ENCODE results near the gene SNX8.

Gene SNX8

GRCh38 chr7:2242541-2243429 is 71.5 kb downstream of the SNX8 start:
- peak; percentile 22 for DNase-seq

DNA sequence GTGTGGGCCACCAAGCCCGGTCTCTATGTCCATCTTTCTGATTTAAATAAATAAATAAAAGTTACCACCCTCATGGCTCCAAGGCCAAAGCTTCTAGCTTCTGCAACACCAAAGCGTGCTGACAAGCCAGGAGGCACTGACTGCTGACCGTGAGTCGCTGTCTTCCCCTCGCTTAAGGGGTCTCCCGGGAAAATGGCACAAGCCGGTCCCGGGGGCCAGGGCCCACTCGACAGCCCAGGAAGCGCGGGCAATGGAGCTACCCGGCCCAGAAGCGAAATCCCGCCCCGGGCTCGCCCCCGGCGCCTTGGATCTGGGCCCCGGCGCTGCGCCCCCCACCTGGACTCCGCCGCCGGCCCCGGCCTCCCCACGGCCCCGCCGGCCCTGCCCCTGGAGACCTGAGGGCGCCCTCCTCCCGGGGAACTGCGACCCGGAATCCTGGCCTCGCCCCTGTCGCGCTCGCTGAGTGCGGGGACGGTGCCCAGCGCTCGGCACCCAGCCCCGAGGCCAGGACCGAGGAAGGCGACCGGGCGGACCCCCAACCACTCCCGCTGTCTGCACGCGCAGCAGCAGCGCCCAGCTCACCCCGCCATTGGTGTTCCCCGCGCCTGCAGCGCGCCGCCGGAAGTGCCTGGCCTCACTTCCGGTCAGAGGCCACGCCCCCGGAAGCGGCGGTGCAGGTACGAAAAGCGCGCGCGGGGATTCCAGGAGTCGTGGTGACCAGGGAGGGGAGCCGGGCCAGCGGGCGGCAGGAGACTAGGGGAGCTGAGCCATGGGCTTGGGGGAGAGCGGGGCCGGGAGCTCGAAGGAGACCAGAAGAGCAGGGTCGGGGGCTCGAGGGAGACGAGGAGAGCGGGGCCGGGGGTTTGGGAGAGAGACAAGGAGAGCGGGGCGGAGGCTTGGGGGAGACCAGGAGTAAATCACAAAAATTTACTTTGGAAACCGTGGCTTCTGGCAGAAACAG is 72.4 kb downstream of the SNX8 start, which contains the start of the genes MRM2 and NUDT1:
Gene MRM2 (minus strand): TSS at position 626 of the 961 bp plus-strand sequence. CDS start 36 bp downstream, at position 590.
Gene NUDT1 (plus strand): TSS at position 647 of the 961 bp plus-strand sequence. CDS start 2,349 bp downstream, outside the sequence.
- DNase-seq: peak; percentile 75

- no peak for DNase-seq
Observed at GRCh38 chr7:2239242-2239641, 75.0 kb downstream of the SNX8 start.

GRCh38 chr7:2237109-2237602 is 77.1 kb downstream of the SNX8 start:
- DNase-seq: no peak

GRCh38 chr7:2233926-2234325 is 80.3 kb downstream of the SNX8 start:
- DNase-seq: no peak

DNA sequence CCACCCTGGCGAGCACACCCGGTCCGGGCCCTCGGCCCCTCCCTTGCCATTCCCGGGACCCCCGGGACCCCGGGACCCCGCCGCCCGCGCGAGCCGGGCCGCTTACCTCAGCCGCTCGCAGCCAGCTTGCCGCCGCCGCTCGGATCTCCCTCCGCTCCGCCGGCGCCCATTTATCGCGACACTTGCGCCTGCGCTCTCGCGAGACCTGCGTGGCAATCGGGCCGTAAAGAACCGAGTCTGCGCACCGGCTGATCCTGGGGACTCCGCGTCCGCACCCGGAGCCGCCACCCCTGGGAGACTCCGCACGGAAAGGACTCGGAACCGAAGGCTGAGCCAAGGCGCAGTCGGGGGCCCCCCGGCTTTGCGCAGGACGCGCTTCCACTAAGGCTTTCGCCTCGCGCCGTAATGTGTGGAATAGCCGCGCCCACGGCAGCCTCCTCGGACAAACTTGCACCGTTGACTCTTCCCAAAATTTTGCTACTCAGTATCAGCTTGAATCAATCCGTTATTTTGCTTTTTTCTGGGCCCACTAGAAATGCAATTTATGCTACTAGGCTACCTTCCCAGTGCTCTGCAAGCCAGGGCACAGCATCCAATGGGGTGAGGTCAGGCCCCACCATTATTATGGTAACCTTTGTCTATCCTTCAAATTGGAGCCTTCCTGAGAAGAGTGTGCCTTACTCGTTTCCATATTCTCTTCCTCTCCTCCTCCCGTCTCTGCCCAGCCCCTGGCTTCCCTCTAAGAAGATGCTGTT is 81.3 kb downstream of the SNX8 start, which contains the start of gene MAD1L1:
Gene MAD1L1 (minus strand): TSS at position 180 of the 755 bp plus-strand sequence. CDS start 2,812 bp downstream, outside the sequence.
- peak; percentile 84 for DNase-seq

DNA sequence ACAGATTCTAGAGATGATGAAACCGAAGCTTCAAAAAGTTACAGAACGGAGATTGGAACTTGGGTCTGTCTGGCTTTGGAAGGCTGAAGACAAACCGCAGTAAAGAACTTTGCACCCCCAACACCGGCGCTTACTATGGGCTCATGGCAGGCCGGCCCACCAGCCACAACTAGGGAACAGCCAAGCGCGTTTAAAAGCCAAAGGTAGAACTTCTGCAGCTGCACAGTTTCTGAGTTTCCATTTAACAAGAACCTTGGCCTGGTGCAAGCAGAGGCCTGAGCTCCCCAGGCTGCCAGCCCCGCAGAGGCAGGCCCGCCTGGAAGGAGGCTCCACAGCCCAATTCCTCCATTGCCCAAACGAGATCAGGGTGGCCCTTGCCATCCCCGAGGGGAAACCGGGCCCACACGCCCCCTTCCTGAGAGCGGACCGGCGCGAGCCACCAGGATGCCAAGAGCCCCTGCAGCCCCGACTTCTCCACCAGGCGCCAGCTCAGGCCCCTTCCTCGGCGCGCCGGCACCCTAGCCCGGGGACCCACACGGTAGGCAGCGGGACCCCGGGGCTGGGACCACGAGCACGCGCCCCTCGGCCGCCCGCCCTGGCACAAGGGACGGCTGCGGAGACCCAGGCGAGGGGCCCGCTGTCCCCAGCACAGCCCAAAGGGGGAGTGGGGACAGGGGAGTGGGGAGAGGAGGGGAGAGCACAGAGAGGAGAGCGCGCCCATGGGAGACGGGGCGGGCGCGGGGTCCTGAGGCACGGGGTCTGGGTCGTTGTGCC is 82.1 kb downstream of the SNX8 start:
- peak; percentile 25 for DNase-seq

DNA sequence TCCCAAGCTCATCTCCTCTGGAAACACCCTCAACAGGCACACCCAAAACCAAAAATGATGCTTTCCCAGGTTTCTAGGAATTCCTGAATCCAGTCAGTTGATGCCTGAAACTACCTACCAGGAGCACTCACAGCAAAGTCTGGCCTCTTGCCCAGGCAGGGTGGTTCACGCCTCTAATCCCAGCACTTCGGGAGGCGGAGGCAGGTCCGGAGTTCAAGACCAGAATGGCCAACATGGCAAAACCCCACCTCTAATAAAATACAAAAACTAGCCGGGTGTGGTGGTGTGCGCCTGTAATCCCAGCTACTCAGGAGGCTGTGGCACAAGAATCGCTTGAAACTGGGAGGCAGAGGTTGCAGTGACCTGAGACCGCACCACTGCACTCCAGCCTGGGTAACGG is 83.4 kb downstream of the SNX8 start:
- no peak for DNase-seq

GRCh38 chr7:2230226-2230625 is 84.0 kb downstream of the SNX8 start:
- DNase-seq: no peak

GRCh38 chr7:2229467-2229866 is 84.8 kb downstream of the SNX8 start:
- DNase-seq: no peak

- no peak for DNase-seq
Observed at GRCh38 chr7:2228921-2229320, 85.3 kb downstream of the SNX8 start.

- DNase-seq: no peak
Observed at GRCh38 chr7:2227699-2228098, 86.5 kb downstream of the SNX8 start.

- no peak for DNase-seq
Observed at GRCh38 chr7:2225830-2226229, 88.4 kb downstream of the SNX8 start.

DNA sequence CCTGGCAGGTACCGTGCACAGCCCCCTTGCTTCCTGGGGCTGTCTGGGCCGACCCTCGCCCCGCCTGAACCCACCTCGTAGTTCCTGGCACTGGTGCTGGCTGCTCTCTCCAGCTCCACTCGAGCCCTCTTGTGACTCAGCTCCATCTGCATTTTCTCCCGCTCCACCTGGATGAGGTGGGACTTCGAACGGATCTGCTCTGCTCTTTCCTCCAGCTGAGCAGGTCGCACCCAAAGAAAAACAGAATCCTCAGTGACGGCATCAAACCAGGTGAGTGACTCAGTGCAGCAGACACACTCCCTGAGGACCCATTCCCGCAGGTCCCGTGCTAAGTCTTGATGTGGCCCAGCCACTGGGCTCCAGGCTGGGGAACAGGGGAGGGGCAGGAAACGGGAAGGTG is 88.9 kb downstream of the SNX8 start:
- DNase-seq: no peak

- no peak for DNase-seq
Observed at GRCh38 chr7:2224934-2225333, 89.3 kb downstream of the SNX8 start.

DNA sequence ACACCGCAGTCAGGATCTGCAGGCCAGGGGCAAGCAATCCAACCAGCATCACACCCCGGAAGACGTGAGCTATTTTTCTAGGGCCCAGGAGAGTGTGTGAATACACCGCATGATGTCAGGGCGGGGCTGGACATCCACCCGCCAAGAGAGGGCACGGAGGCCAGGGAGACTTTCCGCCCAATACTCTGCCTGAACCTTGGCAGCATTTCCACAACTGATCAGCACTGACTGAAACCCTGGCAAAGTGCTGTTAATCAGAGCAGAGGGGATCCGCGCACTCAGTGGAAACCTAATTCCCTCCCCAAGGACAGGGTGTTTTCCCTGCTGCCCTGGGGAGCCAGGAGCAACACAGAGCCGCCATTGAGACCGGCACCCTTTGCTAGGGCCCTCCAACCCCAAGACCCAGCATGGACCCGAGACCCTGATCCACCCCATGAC is 89.7 kb downstream of the SNX8 start:
- no peak for DNase-seq

DNA sequence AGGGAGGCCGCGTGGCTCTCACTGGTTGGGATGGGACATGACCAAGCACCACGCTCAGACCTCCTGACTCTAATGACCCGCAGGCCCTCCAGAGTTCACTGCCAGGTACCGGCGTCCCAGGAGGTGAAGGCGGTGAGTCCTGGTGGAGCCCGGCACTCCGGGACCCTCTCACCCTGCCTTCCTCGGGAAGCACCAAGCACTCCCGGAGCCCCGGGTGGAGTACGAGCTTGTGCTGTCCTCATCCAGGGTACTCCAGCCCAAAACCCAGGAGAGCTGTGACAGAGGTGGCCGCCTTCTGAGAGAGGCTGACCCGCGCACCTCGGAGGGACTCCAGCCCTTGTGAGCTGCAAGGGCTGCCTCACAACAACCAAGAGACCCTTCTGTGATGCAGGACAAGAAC is 90.9 kb downstream of the SNX8 start:
- DNase-seq: no peak

GRCh38 chr7:2222516-2222915 is 91.7 kb downstream of the SNX8 start:
- DNase-seq: no peak

- DNase-seq: no peak
Observed at GRCh38 chr7:2220954-2221353, 93.3 kb downstream of the SNX8 start.

GRCh38 chr7:2220506-2220905 is 93.7 kb downstream of the SNX8 start:
- DNase-seq: no peak

DNA sequence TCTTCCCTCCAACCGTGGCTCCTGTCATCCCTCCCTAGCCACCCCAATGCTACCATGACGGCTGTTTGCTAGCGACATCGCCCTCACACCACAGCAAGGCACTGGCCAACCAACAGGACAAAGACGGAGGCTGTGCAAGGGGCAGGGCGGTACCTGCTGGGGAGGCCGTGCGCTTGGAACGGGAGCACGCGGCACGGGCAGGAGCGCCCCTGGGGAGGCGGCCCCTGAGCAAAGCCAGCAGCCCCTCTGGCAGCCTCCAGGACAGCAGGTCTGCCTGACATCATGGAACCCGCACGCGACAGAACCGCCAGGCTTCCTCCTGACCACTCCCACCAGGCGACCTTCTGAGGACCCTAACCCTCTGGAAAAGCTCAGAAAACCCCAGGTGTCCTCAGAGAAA is 94.2 kb downstream of the SNX8 start:
- DNase-seq: no peak
